ENCODE measurements around the gene IFNGR2. TPM values are rescaled to one million over a fixed set of nuclear protein-coding genes. Genes with fewer than 3 reads are reported as not detected.

The IFNGR2 gene
- total and polyA plus RNA-seq, 2 donors (not counting 1 experiment from before 2014, with no cell fraction given) = 50.7 to 57.6 TPM

DNA sequence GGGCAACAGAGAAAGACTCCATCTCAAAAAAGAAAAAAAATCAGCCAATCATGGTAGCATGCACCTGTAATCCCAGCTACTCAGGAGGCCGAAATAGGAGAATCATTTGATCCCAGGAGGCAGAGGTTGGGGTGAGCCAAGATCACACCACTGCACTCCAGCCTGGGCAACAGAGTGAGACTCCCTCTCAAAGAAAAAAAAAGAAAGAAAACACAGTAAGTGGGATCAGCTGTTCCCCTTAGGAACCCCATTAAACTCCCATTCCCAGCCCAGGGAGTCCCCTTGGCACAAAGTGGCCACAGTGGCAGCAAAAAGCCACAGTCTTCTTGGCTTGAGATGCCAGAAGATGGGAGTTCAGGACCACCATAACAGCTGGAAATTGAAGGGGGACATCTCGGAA, 67.5 kb downstream of the IFNGR2 start:
- no peaks in the 10 kb centered on the region for H3K9me3 ChIP-seq (ENCODE audit: control insufficient read depth, insufficient read depth, low read depth, low read length)
- TF ChIP-seq EZH2 (IDR thresholded peaks at IDR 0.05; ENCODE audit: low read length, missing control alignments) (no peak), CTCF (conservative IDR thresholded peaks at IDR 0.05 in 1 of 2, IDR thresholded peaks at IDR 0.05 in 1 of 2; ENCODE audit: low read depth in 1 of 2, low read length in 2 of 2) (no peak)
- H3K27me3 ChIP-seq (ENCODE audit: control insufficient read depth, insufficient read depth, low read length) = no peaks in the 10 kb centered on the region
- no peak for DNase-seq (ENCODE audit: low read depth in 2 of 2)
- no peaks in the 10 kb centered on the region for H3K4me1 ChIP-seq (ENCODE audit: control insufficient read depth, extremely low read depth, insufficient read depth, low read length)
- H3K79me2 ChIP-seq (ENCODE audit: control insufficient read depth, insufficient read depth, low read length) = peaks cover 3% of the 10 kb centered on the region
- no peak overlapping the region for H3K4me2 ChIP-seq (ENCODE audit: extremely low read depth, insufficient read depth, low read length)
- no peaks in the 10 kb centered on the region for H3K36me3 ChIP-seq (ENCODE audit: control insufficient read depth, insufficient read depth, low read length)
- H2AFZ ChIP-seq (ENCODE audit: low read length) = no peak overlapping the region
- H3K9ac ChIP-seq (ENCODE audit: insufficient read depth, low read length) = no peak overlapping the region
- no peaks in the 10 kb centered on the region for H4K20me1 ChIP-seq (ENCODE audit: control insufficient read depth, extremely low read depth, insufficient read depth, low read length)
- H3K4me3 ChIP-seq (replicated peaks in 1 of 4; ENCODE audit: control extremely low read depth in 1 of 4, insufficient read depth in 1 of 4, low read depth in 3 of 4, low read length in 4 of 4) = no peak overlapping the region
- no peak overlapping the region for H3K27ac ChIP-seq (ENCODE audit: insufficient read depth, low read length)

DNA sequence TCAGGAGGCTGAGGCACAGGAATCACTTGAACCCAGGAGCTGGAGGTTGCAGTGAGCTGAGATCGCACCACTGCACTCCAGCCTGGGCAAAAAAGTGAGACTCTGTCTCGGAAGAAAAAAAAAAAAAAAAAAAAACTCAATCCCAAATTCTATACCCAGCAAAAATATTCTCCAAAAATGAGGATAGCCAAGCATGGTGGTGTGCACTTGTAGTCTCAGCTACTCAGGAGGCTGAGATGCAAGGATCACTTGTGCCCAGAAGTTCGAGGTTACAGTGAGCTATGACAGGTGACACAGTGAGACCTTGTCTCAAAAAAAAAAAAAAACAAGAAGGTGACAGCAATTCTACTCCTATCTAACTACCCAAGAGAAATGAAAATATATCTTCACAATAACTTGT, 70.1 kb downstream of the IFNGR2 start:
- no peaks in the 10 kb centered on the region for H4K20me1 ChIP-seq (ENCODE audit: control insufficient read depth, extremely low read depth, insufficient read depth, low read length)
- no peak overlapping the region for H3K27ac ChIP-seq (ENCODE audit: insufficient read depth, low read length)
- H3K79me2 ChIP-seq (ENCODE audit: control insufficient read depth, insufficient read depth, low read length) = peaks cover 11% of the 10 kb centered on the region
- H3K4me1 ChIP-seq (ENCODE audit: control insufficient read depth, extremely low read depth, insufficient read depth, low read length) = no peaks in the 10 kb centered on the region
- H3K27me3 ChIP-seq (ENCODE audit: control insufficient read depth, insufficient read depth, low read length) = no peaks in the 10 kb centered on the region
- H3K9me3 ChIP-seq (ENCODE audit: control insufficient read depth, insufficient read depth, low read depth, low read length) = no peaks in the 10 kb centered on the region
- H2AFZ ChIP-seq (ENCODE audit: low read length) = no peak overlapping the region
- no peak overlapping the region for H3K9ac ChIP-seq (ENCODE audit: insufficient read depth, low read length)
- H3K4me2 ChIP-seq (ENCODE audit: extremely low read depth, insufficient read depth, low read length) = no peak overlapping the region
- no peak overlapping the region for H3K4me3 ChIP-seq (replicated peaks in 1 of 4; ENCODE audit: control extremely low read depth in 1 of 4, insufficient read depth in 1 of 4, low read depth in 3 of 4, low read length in 4 of 4)
- TF ChIP-seq CTCF (conservative IDR thresholded peaks at IDR 0.05 in 1 of 2, IDR thresholded peaks at IDR 0.05 in 1 of 2; ENCODE audit: low read depth in 1 of 2, low read length in 2 of 2) (no peak), EZH2 (IDR thresholded peaks at IDR 0.05; ENCODE audit: low read length, missing control alignments) (no peak)
- H3K36me3 ChIP-seq (ENCODE audit: control insufficient read depth, insufficient read depth, low read length) = no peaks in the 10 kb centered on the region
- DNase-seq (ENCODE audit: low read depth in 2 of 2) = no peak

GRCh38 chr21:33477066-33477465, 73.9 kb downstream of the IFNGR2 start:
- no peak for DNase-seq (ENCODE audit: low read depth in 2 of 2)
- Histone ChIP-seq H2AFZ (ENCODE audit: low read length) (no peak overlapping the region), H3K27ac (ENCODE audit: insufficient read depth, low read length) (no peak overlapping the region), H4K20me1 (ENCODE audit: control insufficient read depth, extremely low read depth, insufficient read depth, low read length) (no peaks in the 10 kb centered on the region), H3K79me2 (ENCODE audit: control insufficient read depth, insufficient read depth, low read length) (peaks cover 13% of the 10 kb centered on the region), H3K9me3 (ENCODE audit: control insufficient read depth, insufficient read depth, low read depth, low read length) (no peaks in the 10 kb centered on the region), H3K36me3 (ENCODE audit: control insufficient read depth, insufficient read depth, low read length) (no peaks in the 10 kb centered on the region), H3K9ac (ENCODE audit: insufficient read depth, low read length) (no peak overlapping the region), H3K4me2 (ENCODE audit: extremely low read depth, insufficient read depth, low read length) (no peak overlapping the region), H3K27me3 (ENCODE audit: control insufficient read depth, insufficient read depth, low read length) (no peaks in the 10 kb centered on the region), H3K4me1 (ENCODE audit: control insufficient read depth, extremely low read depth, insufficient read depth, low read length) (peaks cover 4% of the 10 kb centered on the region), H3K4me3 (replicated peaks in 1 of 4; ENCODE audit: control extremely low read depth in 1 of 4, insufficient read depth in 1 of 4, low read depth in 3 of 4, low read length in 4 of 4) (no peak overlapping the region)
- no peak for TF ChIP-seq CTCF (conservative IDR thresholded peaks at IDR 0.05 in 1 of 2, IDR thresholded peaks at IDR 0.05 in 1 of 2; ENCODE audit: low read depth in 1 of 2, low read length in 2 of 2)
- TF ChIP-seq EZH2 (IDR thresholded peaks at IDR 0.05; ENCODE audit: low read length, missing control alignments) = no peak
